HEK293 (cell line): ENCODE data around the gene RBM14.
"Not testable (repeated sequence)": the region's sequence is repeated elsewhere in the genome, so short reads cannot be mapped to it uniquely, and the experiment has no call there.

ENCODE experiments used
- GFI1B ChIP-seq: fragments of 450-650 bp; formaldehyde crosslinking; IDR thresholded peaks from 2 replicates; pipeline ENCODE4 v1.5.1; 2016; ENCODE audit warnings: missing biosample characterization, missing genetic modification characterization
- HOXC10 ChIP-seq: sonication (generic); formaldehyde crosslinking; IDR thresholded peaks from 2 replicates; pipeline ENCODE4 v1.8.1; 2023; ENCODE audit warnings: mild to moderate bottlenecking, missing genetic modification reagents
- OSR2 ChIP-seq: fragments of 450-650 bp; formaldehyde crosslinking; IDR thresholded peaks from 2 replicates; pipeline ENCODE4 v1.5.1; 2016; ENCODE audit warnings: missing biosample characterization, missing genetic modification characterization
- REST ChIP-seq: fragments of 450-650 bp; formaldehyde crosslinking; IDR thresholded peaks from 2 replicates; pipeline ENCODE4 v1.5.1; 2016; ENCODE audit warnings: missing biosample characterization, missing genetic modification characterization
- TCF7L2 ChIP-seq: IDR thresholded peaks from 2 replicates; pipeline ENCODE4 v1.6.1; 2011; ENCODE audit warnings: low read depth, mild to moderate bottlenecking, inconsistent platforms, low read length, moderate library complexity, borderline replicate concordance
- ZNF26 ChIP-seq: fragments of 450-650 bp; formaldehyde crosslinking; IDR thresholded peaks from 2 replicates; pipeline ENCODE4 v1.5.1; 2016; ENCODE audit warnings: missing biosample characterization, missing genetic modification characterization
- ZNF423 ChIP-seq: fragments of 450-650 bp; formaldehyde crosslinking; IDR thresholded peaks from 2 replicates; pipeline ENCODE4 v1.5.1; 2016; ENCODE audit warnings: missing biosample characterization, missing genetic modification characterization
- ZNF555 ChIP-seq: fragments of 450-650 bp; formaldehyde crosslinking; conservative IDR thresholded peaks from 2 replicates; pipeline ENCODE4 v1.5.1; 2017; ENCODE audit warnings: missing biosample characterization, mild to moderate bottlenecking, missing genetic modification characterization, inconsistent platforms
- TF ChIP-seq, protein P1 (sequence below): fragments of 450-650 bp; formaldehyde crosslinking; IDR thresholded peaks from 2 replicates; pipeline ENCODE4 v1.5.1; 2016; ENCODE audit warnings: missing biosample characterization, missing genetic modification characterization
- TF ChIP-seq, protein P2 (sequence below): fragments of 450-650 bp; formaldehyde crosslinking; IDR thresholded peaks from 2 replicates; pipeline ENCODE4 v1.5.1; 2016; ENCODE audit warnings: missing biosample characterization, missing genetic modification characterization
- TF ChIP-seq, protein P3 (sequence below): fragments of 450-650 bp; formaldehyde crosslinking; IDR thresholded peaks from 2 replicates; pipeline ENCODE4 v1.5.1; 2016; ENCODE audit warnings: missing biosample characterization, missing genetic modification characterization, low read depth

DNA sequence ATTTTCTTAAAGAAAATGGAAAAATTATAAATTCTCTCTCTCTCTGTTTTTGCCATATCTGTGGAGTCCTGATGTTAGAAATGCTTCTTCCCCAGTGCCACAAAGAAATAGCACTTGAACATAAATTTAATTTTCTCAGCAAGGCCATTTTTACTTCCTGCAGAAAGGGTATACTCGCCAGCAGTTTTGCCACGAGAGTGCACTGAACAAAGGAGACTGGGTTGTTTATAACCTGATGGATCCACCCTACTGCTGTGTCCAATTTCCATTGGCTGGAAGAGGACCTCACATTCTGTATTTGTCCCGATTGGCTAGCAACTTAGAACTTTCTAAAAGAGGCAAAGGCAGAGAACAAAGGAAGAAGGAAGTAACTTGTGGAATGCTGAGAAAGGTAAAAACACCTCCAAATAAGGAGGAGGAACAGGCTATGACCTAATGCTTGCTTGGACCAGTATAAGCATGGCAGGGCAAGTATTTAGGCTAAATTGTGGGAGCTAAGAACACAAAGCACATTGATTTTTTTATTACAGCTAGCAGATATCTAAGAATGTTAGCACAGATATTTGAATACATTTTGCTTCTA, 33.8 kb upstream of the RBM14 start:
- TF ChIP-seq TCF7L2; ZNF26; OSR2 (tag by site-specific recombination); GFI1B (tag by site-specific recombination); ZNF423 (tag by site-specific recombination); ZNF555 (tag by site-specific recombination); HOXC10 (CRISPR knock-in tag); REST (tag by site-specific recombination): not testable (repeated sequence)
- TF ChIP-seq, protein P1, sequence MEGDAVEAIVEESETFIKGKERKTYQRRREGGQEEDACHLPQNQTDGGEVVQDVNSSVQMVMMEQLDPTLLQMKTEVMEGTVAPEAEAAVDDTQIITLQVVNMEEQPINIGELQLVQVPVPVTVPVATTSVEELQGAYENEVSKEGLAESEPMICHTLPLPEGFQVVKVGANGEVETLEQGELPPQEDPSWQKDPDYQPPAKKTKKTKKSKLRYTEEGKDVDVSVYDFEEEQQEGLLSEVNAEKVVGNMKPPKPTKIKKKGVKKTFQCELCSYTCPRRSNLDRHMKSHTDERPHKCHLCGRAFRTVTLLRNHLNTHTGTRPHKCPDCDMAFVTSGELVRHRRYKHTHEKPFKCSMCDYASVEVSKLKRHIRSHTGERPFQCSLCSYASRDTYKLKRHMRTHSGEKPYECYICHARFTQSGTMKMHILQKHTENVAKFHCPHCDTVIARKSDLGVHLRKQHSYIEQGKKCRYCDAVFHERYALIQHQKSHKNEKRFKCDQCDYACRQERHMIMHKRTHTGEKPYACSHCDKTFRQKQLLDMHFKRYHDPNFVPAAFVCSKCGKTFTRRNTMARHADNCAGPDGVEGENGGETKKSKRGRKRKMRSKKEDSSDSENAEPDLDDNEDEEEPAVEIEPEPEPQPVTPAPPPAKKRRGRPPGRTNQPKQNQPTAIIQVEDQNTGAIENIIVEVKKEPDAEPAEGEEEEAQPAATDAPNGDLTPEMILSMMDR (tag by site-specific recombination), result not testable (repeated sequence)
- TF ChIP-seq, protein P2, sequence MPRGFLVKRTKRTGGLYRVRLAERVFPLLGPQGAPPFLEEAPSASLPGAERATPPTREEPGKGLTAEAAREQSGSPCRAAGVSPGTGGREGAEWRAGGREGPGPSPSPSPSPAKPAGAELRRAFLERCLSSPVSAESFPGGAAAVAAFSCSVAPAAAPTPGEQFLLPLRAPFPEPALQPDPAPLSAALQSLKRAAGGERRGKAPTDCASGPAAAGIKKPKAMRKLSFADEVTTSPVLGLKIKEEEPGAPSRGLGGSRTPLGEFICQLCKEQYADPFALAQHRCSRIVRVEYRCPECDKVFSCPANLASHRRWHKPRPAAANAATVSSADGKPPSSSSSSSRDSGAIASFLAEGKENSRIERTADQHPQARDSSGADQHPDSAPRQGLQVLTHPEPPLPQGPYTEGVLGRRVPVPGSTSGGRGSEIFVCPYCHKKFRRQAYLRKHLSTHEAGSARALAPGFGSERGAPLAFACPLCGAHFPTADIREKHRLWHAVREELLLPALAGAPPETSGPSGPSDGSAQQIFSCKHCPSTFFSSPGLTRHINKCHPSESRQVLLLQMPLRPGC, result not testable (repeated sequence)
- TF ChIP-seq, protein P3, sequence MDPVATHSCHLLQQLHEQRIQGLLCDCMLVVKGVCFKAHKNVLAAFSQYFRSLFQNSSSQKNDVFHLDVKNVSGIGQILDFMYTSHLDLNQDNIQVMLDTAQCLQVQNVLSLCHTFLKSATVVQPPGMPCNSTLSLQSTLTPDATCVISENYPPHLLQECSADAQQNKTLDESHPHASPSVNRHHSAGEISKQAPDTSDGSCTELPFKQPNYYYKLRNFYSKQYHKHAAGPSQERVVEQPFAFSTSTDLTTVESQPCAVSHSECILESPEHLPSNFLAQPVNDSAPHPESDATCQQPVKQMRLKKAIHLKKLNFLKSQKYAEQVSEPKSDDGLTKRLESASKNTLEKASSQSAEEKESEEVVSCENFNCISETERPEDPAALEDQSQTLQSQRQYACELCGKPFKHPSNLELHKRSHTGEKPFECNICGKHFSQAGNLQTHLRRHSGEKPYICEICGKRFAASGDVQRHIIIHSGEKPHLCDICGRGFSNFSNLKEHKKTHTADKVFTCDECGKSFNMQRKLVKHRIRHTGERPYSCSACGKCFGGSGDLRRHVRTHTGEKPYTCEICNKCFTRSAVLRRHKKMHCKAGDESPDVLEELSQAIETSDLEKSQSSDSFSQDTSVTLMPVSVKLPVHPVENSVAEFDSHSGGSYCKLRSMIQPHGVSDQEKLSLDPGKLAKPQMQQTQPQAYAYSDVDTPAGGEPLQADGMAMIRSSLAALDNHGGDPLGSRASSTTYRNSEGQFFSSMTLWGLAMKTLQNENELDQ, result not testable (repeated sequence)
